ENCODE results near the gene UQCRQ.

- TF ChIP-seq POU6F1 (CRISPR knock-in tag; IDR thresholded peaks at IDR 0.05; ENCODE audit: borderline replicate concordance, low read depth) (no peak), ZFP3 (CRISPR knock-in tag; IDR thresholded peaks at IDR 0.05) (no peak), PATZ1 (CRISPR knock-in tag; IDR thresholded peaks at IDR 0.05; ENCODE audit: borderline replicate concordance) (no peak), SNAI2 (CRISPR knock-in tag; IDR thresholded peaks at IDR 0.05) (no peak), TOX (CRISPR knock-in tag; IDR thresholded peaks at IDR 0.05; ENCODE audit: borderline replicate concordance) (no peak), TCF4 (CRISPR knock-in tag; IDR thresholded peaks at IDR 0.05; ENCODE audit: borderline replicate concordance) (no peak)
Measured at GRCh38 chr5:132838516-132839282, 27.7 kb upstream of the UQCRQ start.

Measured in SK-N-SH treated with all-trans-retinoic acid at 6 μM for 48 hours (cell line).